Esophagus squamous epithelium (tissue), 4 donors: ENCODE data around the gene CFTR.

Experiments
- POLR2A ChIP-seq, 4 donors: fragments of 450-650 bp; IDR thresholded peaks; one replicate each; pipeline ENCODE4 v1.6.1; 2017; ENCODE audit warnings: antibody characterized with exemption in 4 of 4, mild to moderate bottlenecking in 4 of 4, moderate library complexity in 3 of 4
- TF ChIP-seq, protein P1 (sequence below), 6 experiments: fragments of 450-650 bp in 4 of 6; fragments of 200-600 bp in 2 of 6; sonication (generic) in 2 of 6; IDR thresholded peaks; one replicate each; pipeline ENCODE4 v1.5.1; 2016 to 2019; ENCODE audit warnings: antibody characterized with exemption in 6 of 6, mild to moderate bottlenecking in 4 of 6, moderate library complexity in 4 of 6

DNA sequence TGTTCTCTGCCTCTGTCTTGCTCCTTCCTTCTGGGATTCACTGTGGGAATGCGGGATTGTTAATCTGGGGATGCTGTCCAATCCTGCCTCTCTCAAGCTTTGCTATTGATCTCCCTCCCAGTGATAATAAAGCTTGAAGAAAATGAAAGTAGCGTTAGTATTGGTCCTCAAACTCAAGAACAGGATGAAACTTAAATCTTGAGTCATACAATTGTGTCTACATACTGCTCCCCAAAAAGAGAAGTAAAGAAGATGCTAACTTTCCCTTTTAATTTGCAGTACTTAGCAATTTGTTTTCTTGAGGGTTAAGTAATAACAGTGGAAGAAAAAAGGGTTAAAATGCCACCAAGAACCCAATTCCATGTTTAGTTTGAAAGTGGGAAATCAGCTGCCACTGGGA is 13.6 kb downstream of the CFTR start:
- TF ChIP-seq, protein P1, sequence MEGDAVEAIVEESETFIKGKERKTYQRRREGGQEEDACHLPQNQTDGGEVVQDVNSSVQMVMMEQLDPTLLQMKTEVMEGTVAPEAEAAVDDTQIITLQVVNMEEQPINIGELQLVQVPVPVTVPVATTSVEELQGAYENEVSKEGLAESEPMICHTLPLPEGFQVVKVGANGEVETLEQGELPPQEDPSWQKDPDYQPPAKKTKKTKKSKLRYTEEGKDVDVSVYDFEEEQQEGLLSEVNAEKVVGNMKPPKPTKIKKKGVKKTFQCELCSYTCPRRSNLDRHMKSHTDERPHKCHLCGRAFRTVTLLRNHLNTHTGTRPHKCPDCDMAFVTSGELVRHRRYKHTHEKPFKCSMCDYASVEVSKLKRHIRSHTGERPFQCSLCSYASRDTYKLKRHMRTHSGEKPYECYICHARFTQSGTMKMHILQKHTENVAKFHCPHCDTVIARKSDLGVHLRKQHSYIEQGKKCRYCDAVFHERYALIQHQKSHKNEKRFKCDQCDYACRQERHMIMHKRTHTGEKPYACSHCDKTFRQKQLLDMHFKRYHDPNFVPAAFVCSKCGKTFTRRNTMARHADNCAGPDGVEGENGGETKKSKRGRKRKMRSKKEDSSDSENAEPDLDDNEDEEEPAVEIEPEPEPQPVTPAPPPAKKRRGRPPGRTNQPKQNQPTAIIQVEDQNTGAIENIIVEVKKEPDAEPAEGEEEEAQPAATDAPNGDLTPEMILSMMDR (IDR thresholded peaks at IDR 0.05) = no peak
- no peak for TF ChIP-seq POLR2A (IDR thresholded peaks at IDR 0.05)
